Thoracic aorta (tissue), 2 donors: ENCODE measurements around the gene TPSAB1. TPM values are rescaled to one million over a fixed set of nuclear protein-coding genes. Genes with fewer than 3 reads are reported as not detected.
A peak's percentile ranks its signal among the peaks of the same experiment; 100 is the strongest.

Experiments used
- ATAC-seq: fragments of 150-250 bp; one replicate; pipeline ENCODE4 v1.8.0; 2017; ENCODE audit warnings: low read depth; ENCODE audit not compliant: insufficient number of reproducible peaks, low FRiP score
- DNase-seq: peaks from one replicate; pipeline ENCODE4 v3.0.0-alpha.2; 2020; ENCODE audit warnings: low spot score
- H3K27ac ChIP-seq, 2 donors: fragments of 200-600 bp; sonication (generic); 1 replicate in 1 of 2; 2 replicates in 1 of 2; pipeline ENCODE4 v1.5.1; 2016; ENCODE audit warnings: mild to moderate bottlenecking in 2 of 2, moderate library complexity in 2 of 2
- H3K27me3 ChIP-seq: fragments of 200-600 bp; sonication (generic); replicated peaks from 2 replicates; pipeline ENCODE4 v1.6.0; 2016; ENCODE audit warnings: mild to moderate bottlenecking; ENCODE audit not compliant: insufficient read depth
- H3K36me3 ChIP-seq: fragments of 200-600 bp; sonication (generic); one replicate; pipeline ENCODE4 v1.5.1; 2016
- H3K4me1 ChIP-seq, 2 donors: fragments of 200-600 bp; sonication (generic); 1 replicate in 1 of 2; 2 replicates in 1 of 2; pipeline versions ENCODE4 v1.5.1 to v1.6.0; 2016; ENCODE audit warnings: low read depth in 2 of 2, mild to moderate bottlenecking in 1 of 2; ENCODE audit not compliant: control insufficient read depth in 1 of 2
- H3K4me3 ChIP-seq: fragments of 200-600 bp; sonication (generic); 2 replicates; pipeline ENCODE4 v1.5.1; 2016; ENCODE audit warnings: mild to moderate bottlenecking
- H3K9me3 ChIP-seq: fragments of 200-600 bp; sonication (generic); 2 replicates; pipeline ENCODE4 v1.5.1; 2016
- total RNA-seq, 2 donors: library from RNA; depleted of rRNA; stranded (reverse); fragments of >200 nt; gene quantifications; one replicate each; pipeline versions ENCODE4 v1.1.0 to v1.2.3, GENCODE V29; 2016
- TF ChIP-seq, protein P1 (sequence below): fragments of 200-600 bp; sonication (generic); IDR thresholded peaks from one replicate; pipeline ENCODE4 v1.5.1; 2019; ENCODE audit warnings: antibody characterized with exemption

TPSAB1 gene
- total RNA-seq, 2 donors from 2014 or later, result 26.0 to 164 TPM

DNA sequence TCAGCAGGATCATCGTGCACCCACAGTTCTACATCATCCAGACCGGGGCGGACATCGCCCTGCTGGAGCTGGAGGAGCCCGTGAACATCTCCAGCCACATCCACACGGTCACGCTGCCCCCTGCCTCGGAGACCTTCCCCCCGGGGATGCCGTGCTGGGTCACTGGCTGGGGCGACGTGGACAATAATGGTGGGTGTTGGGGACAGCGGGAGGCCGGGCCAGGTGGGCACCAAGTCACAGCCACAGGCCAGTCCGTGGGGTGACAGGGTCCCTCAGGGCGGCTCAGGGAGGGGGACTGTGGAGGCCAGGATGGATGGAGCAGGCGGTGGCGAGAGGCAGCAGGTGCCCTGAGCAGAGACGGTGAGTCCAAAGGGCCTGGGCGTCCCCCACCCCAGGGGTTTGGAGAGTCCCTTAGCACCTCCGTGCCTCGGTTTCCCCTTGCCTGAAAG lies 16.4 kb downstream of the TPSAB1 start:
- DNase-seq (no peak), ATAC-seq (peak; percentile 24)
- Histone ChIP-seq H3K36me3 (no peaks in the 10 kb centered on the region), H3K9me3 (no peaks in the 10 kb centered on the region), H3K27me3 (no peaks in the 10 kb centered on the region), H3K4me1 (no peaks in the 10 kb centered on the region), H3K27ac (no peak overlapping the region), H3K4me3 (no peak overlapping the region)
- TF ChIP-seq, protein P1, sequence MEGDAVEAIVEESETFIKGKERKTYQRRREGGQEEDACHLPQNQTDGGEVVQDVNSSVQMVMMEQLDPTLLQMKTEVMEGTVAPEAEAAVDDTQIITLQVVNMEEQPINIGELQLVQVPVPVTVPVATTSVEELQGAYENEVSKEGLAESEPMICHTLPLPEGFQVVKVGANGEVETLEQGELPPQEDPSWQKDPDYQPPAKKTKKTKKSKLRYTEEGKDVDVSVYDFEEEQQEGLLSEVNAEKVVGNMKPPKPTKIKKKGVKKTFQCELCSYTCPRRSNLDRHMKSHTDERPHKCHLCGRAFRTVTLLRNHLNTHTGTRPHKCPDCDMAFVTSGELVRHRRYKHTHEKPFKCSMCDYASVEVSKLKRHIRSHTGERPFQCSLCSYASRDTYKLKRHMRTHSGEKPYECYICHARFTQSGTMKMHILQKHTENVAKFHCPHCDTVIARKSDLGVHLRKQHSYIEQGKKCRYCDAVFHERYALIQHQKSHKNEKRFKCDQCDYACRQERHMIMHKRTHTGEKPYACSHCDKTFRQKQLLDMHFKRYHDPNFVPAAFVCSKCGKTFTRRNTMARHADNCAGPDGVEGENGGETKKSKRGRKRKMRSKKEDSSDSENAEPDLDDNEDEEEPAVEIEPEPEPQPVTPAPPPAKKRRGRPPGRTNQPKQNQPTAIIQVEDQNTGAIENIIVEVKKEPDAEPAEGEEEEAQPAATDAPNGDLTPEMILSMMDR, result no peak

DNA sequence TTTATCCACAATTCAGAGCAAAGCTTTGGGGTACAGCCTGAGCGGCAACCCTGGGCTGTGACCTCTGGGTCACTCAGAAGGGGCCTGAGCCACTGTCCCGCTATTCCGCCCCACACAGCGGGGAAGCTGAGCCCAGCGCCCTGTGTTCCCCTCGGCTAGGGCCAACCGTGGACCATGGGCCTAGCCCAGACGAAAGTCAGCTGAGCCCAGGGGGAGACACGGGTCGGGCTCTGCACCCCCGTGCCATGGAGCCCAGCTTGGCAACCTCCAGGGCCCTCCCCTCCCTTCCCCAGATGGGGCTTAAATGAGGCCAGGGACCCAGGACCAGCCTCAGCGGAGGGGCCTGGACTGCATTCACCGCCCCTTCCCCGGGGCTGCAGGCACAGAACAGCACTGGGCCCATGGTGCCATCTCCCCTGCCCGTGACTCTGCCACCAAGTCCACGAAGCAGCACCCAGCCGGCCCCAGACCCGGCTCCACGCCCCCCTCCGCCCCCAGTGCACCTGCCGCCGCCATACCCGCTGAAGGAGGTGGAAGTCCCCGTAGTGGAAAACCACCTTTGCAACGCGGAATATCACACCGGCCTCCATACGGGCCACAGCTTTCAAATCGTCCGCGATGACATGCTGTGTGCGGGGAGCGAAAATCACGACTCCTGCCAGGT lies 17.2 kb downstream of the TPSAB1 start:
- no peak for DNase-seq
- Histone ChIP-seq H3K4me3 (no peak overlapping the region), H3K27ac (no peak overlapping the region), H3K9me3 (no peaks in the 10 kb centered on the region), H3K4me1 (no peaks in the 10 kb centered on the region), H3K27me3 (no peaks in the 10 kb centered on the region), H3K36me3 (no peaks in the 10 kb centered on the region)
- TF ChIP-seq, protein P1, result no peak
- no peak for ATAC-seq

DNA sequence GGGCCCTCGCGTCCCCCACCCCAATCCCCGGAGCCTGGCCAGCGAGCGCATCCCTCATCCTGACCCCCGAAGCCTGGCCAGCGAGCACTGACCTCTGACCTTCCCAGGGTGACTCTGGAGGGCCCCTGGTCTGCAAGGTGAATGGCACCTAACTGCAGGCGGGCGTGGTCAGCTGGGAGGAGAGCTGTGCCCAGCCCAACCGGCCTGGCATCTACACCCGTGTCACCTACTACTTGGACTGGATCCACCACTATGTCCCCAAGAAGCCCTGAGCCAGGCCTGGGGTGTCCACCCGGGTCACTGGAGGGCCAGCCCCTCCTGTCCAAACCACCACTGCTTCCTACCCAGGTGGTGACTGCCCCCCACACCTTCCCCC lies 17.7 kb downstream of the TPSAB1 start:
- Histone ChIP-seq H3K4me1 (no peaks in the 10 kb centered on the region), H3K27me3 (no peaks in the 10 kb centered on the region), H3K4me3 (no peak overlapping the region), H3K36me3 (no peaks in the 10 kb centered on the region), H3K27ac (no peak overlapping the region), H3K9me3 (no peaks in the 10 kb centered on the region)
- ATAC-seq, result no peak
- TF ChIP-seq, protein P1, result no peak
- DNase-seq, result no peak

DNA sequence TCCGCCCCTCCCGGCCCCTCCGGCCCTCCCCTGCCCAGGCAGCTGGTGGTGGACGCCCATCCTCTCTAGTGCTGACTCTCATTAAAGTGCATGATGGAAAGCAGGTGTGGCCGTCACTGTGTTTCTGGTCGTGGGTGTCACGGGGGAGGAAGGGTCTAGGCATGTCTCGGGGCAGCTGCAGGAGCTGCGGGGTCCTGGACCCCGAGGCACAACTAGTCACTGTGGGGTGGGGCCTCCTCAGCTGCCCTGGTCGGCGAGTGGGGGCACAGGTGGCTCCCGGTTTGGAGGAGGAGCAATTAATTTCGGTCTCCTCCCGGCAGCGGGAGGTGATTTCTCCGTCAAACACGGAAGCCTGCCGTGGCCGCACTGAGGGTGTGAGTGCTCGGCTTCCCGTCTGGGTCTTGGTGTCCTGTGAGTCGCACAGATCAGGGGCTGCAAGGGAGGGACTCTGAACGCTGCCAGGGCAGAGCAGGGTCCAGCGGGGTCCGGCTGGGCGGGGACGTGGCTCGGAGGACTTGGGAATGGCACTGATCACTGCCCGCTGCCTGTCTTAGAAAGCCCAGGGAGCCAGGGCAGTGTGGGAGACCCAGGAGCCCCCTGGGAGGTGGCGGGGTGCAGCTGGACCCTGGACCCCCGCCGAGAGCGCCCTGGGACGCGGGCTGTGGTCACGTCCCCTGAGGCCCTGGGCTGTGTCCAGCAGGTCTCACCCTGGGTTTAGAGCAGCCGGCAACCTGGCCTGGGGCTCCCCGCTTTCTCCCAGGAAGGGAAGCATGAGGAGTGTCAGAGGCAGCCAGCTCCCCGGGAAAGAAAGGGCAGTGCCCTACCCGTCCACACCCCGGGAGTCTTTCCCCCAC lies 18.6 kb downstream of the TPSAB1 start:
- Histone ChIP-seq H3K36me3 (no peaks in the 10 kb centered on the region), H3K4me1 (no peaks in the 10 kb centered on the region), H3K27me3 (no peaks in the 10 kb centered on the region), H3K27ac (no peak overlapping the region), H3K4me3 (no peak overlapping the region), H3K9me3 (no peaks in the 10 kb centered on the region)
- TF ChIP-seq, protein P1, result no peak
- no peak for DNase-seq
- ATAC-seq, result no peak

DNA sequence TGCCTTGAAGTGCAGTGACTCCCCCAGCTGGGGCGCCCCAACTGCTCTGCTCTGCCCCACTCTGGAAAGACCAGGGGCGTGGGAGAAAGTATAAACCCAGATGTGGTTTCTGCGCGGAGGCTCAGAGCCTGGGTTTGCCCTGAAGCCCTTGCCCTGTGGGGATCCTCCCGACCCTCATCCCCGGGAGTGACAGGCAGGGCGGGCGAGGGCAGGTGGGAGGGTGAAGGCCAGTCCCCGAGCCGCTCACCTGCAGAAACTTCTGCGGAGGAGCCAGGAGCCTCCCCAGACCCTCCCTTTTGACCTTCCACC lies 19.2 kb downstream of the TPSAB1 start:
- H3K27me3 ChIP-seq, result no peaks in the 10 kb centered on the region
- H3K36me3 ChIP-seq, result no peaks in the 10 kb centered on the region
- H3K9me3 ChIP-seq, result no peaks in the 10 kb centered on the region
- no peak for ATAC-seq
- no peak overlapping the region for H3K4me3 ChIP-seq
- no peak for DNase-seq
- no peaks in the 10 kb centered on the region for H3K4me1 ChIP-seq
- TF ChIP-seq, protein P1, result no peak
- H3K27ac ChIP-seq, result no peak overlapping the region
